OCI-LY1 (cell line): ENCODE measurements around the gene JUND.

Experiments
- EZH2 ChIP-seq: fragments of 200-600 bp; sonication (generic), shearing (Covaris generic); IDR thresholded peaks from 2 replicates; pipeline ENCODE4 v1.8.0; 2017; ENCODE audit warnings: borderline replicate concordance, mixed run types, mild to moderate bottlenecking, antibody characterized with exemption, low read length, moderate library complexity, mixed read lengths
- TF ChIP-seq, protein P1 (sequence below): fragments of 200-600 bp; sonication (generic), shearing (Covaris generic); IDR thresholded peaks from 2 replicates; pipeline ENCODE4 v1.5.1; 2017; ENCODE audit warnings: mild to moderate bottlenecking, antibody characterized with exemption, low read length, moderate library complexity, mixed read lengths

DNA sequence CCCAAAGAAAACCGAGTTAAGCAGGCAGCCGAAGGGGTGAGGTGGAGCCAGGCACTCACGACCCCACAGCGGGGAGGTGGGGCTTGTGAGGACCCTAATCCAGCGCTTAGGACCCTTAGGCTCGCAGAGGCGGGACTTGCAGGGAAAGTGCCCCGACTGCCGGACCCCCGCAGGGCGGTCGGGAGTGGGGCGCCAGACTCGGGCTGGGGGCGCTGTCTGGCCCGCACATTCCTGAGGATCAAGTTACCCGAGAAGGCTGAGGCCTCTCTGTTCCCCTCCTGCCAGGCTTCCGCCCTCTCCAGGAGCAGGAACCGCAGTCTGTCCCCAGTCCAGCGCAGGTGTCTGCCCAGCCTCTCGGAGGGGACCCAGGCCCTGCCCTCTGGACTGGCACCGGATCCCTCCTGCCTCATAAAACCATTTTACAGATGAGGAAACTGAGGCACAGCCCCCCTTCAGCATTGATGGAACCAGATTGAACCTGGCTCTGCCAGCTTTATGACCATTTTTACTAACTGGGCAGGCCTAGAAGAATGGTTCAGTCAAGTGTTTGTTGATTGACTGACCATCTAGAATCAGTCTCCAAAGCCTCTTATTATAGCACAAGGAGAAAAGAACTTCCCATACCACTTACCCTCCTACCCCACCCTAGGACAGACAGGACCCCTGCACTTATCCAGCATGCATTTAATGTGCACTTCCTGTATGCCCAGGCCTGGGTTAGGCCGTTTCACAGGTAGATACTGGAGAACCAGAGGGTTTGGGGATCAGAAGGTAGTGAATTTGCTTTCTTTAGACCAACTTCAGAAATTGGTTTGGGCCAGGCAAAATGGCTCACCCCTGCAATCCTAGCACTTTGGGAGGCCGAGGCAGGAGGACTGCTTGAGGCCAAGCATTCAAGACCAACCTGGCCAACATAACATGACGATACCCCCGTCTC, 6.7 kb upstream of the JUND start:
- TF ChIP-seq, protein P1, sequence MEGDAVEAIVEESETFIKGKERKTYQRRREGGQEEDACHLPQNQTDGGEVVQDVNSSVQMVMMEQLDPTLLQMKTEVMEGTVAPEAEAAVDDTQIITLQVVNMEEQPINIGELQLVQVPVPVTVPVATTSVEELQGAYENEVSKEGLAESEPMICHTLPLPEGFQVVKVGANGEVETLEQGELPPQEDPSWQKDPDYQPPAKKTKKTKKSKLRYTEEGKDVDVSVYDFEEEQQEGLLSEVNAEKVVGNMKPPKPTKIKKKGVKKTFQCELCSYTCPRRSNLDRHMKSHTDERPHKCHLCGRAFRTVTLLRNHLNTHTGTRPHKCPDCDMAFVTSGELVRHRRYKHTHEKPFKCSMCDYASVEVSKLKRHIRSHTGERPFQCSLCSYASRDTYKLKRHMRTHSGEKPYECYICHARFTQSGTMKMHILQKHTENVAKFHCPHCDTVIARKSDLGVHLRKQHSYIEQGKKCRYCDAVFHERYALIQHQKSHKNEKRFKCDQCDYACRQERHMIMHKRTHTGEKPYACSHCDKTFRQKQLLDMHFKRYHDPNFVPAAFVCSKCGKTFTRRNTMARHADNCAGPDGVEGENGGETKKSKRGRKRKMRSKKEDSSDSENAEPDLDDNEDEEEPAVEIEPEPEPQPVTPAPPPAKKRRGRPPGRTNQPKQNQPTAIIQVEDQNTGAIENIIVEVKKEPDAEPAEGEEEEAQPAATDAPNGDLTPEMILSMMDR = no peak
- no peak for TF ChIP-seq EZH2
